Measurements from ENCODE around the gene OCIAD1. TPM values are rescaled to one million over a fixed set of nuclear protein-coding genes. Genes with fewer than 3 reads are reported as not detected.

The OCIAD1 gene
- total and polyA plus RNA-seq, 2 donors (not counting 1 experiment from before 2014, with no cell fraction given): 82.3 to 119 TPM

DNA sequence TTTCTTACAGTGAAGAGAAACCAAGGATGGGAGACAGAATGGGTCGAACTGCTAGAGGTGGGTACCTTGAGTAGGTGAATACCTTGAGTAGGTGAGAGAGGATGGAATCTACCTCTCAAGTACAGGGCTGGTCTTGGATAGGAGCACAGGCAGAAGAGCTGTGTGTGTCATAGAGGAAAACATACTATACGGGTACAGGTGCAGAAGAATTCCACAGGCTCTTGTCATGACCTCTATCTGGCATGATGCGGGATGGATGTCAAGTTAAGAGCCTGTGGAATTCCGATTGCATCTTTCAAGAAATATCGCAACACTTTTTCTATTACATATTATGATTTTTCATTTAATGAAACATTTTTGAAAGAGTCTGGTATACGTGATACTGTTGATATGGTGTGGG lies 18.0 kb upstream of the OCIAD1 start:
- POLR2A ChIA-PET: interaction anchor here (0.6 kb wide), 1 partner anchor 93 kb away, joined by 3 read pairs; no protein-coding TSS in a partner anchor
- no peak overlapping the region for H3K4me3 ChIP-seq (ENCODE audit: control extremely low read depth in 1 of 5, extremely low read depth in 1 of 5, insufficient read depth in 1 of 5, low read depth in 2 of 5, low read length in 4 of 5)
- no peak overlapping the region for H3K27ac ChIP-seq (ENCODE audit: low read length in 2 of 2)
- H3K79me2 ChIP-seq (ENCODE audit: control insufficient read depth, insufficient read depth, low read length): no peaks in the 10 kb centered on the region
- no peak overlapping the region for H2AFZ ChIP-seq (ENCODE audit: insufficient read depth, low read depth, low read length, poor library complexity, severe bottlenecking)
- no peaks in the 10 kb centered on the region for H4K20me1 ChIP-seq (ENCODE audit: control insufficient read depth, insufficient read depth, low read length, poor library complexity, severe bottlenecking)
- intact Hi-C loops (cut with micrococcal nuclease): no loop called here
- H3K9me3 ChIP-seq (ENCODE audit: control extremely low read depth in 1 of 3, control insufficient read depth in 2 of 3, insufficient read depth in 1 of 3, low read length in 2 of 3): no peaks in the 10 kb centered on the region
- CTCF ChIA-PET: interaction anchor here (1.9 kb wide), 1 partner anchor 32 kb away, joined by 4 read pairs; the partner anchor contains the start of gene FRYL
- Mint-ChIP-seq H3K4me3 (no peak overlapping the region), H3K9me3 (ENCODE audit: insufficient read depth) (no peaks in the 10 kb centered on the region), H3K4me1 (peaks cover 29% of the 10 kb centered on the region), H3K27me3 (no peaks in the 10 kb centered on the region), H3K27ac (no peak overlapping the region)
- no peaks in the 10 kb centered on the region for H3K27me3 ChIP-seq (replicated peaks in 1 of 4; ENCODE audit: control extremely low read depth in 1 of 4, control insufficient read depth in 3 of 4, insufficient read depth in 4 of 4, low read length in 3 of 4)
- no peak overlapping the region for H3K4me2 ChIP-seq (replicated peaks; ENCODE audit: low read depth, low read length, poor library complexity, severe bottlenecking)
- WGBS (ENCODE audit: insufficient coverage): 40% methylated on average over 2 of the region's 6 CpGs
- H3K36me3 ChIP-seq (replicated peaks in 1 of 2; ENCODE audit: control extremely low read depth in 1 of 2, control insufficient read depth in 1 of 2, extremely low read depth in 1 of 2, insufficient read depth in 2 of 2, low read length in 1 of 2): no peaks in the 10 kb centered on the region
- no peak overlapping the region for H3K9ac ChIP-seq (ENCODE audit: low read length)
- no peak for TF ChIP-seq EZH2 (IDR thresholded peaks at IDR 0.05; ENCODE audit: borderline replicate concordance, insufficient read depth, low read depth, low read length, poor library complexity, severe bottlenecking)
- TF ChIP-seq, protein P1, sequence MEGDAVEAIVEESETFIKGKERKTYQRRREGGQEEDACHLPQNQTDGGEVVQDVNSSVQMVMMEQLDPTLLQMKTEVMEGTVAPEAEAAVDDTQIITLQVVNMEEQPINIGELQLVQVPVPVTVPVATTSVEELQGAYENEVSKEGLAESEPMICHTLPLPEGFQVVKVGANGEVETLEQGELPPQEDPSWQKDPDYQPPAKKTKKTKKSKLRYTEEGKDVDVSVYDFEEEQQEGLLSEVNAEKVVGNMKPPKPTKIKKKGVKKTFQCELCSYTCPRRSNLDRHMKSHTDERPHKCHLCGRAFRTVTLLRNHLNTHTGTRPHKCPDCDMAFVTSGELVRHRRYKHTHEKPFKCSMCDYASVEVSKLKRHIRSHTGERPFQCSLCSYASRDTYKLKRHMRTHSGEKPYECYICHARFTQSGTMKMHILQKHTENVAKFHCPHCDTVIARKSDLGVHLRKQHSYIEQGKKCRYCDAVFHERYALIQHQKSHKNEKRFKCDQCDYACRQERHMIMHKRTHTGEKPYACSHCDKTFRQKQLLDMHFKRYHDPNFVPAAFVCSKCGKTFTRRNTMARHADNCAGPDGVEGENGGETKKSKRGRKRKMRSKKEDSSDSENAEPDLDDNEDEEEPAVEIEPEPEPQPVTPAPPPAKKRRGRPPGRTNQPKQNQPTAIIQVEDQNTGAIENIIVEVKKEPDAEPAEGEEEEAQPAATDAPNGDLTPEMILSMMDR (IDR thresholded peaks at IDR 0.05): no peak
- peaks cover 13 to 25% of the 10 kb centered on the region in 2 donors for H3K4me1 ChIP-seq (ENCODE audit: control insufficient read depth in 2 of 2, insufficient read depth in 2 of 2, low read length in 2 of 2)
- no peak for ATAC-seq (ENCODE audit: low read depth)
- no peak for DNase-seq

DNA sequence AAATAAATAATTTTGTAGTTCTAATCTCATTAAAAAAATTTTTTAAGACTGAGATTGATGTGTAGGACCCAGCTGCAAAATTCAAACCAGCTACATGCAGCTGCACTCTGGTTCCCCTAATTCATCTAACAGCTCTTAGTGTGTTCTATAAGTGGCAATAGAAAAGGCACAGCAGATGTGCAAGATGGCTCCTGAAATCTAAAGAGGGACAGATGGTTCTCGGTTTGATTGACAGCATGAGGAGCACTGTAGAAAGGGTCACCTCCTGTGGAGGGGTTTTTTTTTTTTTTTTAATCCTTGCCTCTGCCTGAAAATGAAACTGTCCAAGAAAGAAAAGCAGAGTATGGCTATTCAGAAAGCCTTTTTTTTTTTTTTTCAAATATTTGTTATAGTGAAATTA lies 16.9 kb upstream of the OCIAD1 start:
- ChIA-PET CTCF (interaction anchor here (1.9 kb wide), 1 partner anchor 34 kb away, joined by 4 read pairs; the partner anchor contains the start of gene FRYL), POLR2A (interaction anchor here (0.7 kb wide), 1 partner anchor 39 kb away, joined by 11 read pairs; no protein-coding TSS in a partner anchor)
- Histone ChIP-seq H3K9me3 (ENCODE audit: control extremely low read depth in 1 of 3, control insufficient read depth in 2 of 3, insufficient read depth in 1 of 3, low read length in 2 of 3) (no peaks in the 10 kb centered on the region), H3K36me3 (replicated peaks in 1 of 2; ENCODE audit: control extremely low read depth in 1 of 2, control insufficient read depth in 1 of 2, extremely low read depth in 1 of 2, insufficient read depth in 2 of 2, low read length in 1 of 2) (no peaks in the 10 kb centered on the region), H3K9ac (ENCODE audit: low read length) (no peak overlapping the region), H2AFZ (ENCODE audit: insufficient read depth, low read depth, low read length, poor library complexity, severe bottlenecking) (peak overlapping the region; percentile 35), H4K20me1 (ENCODE audit: control insufficient read depth, insufficient read depth, low read length, poor library complexity, severe bottlenecking) (no peaks in the 10 kb centered on the region), H3K4me3 (ENCODE audit: control extremely low read depth in 1 of 5, extremely low read depth in 1 of 5, insufficient read depth in 1 of 5, low read depth in 2 of 5, low read length in 4 of 5) (no peak overlapping the region), H3K4me1 (ENCODE audit: control insufficient read depth in 2 of 2, insufficient read depth in 2 of 2, low read length in 2 of 2) (peaks cover 13 to 25% of the 10 kb centered on the region in 2 donors), H3K27me3 (replicated peaks in 1 of 4; ENCODE audit: control extremely low read depth in 1 of 4, control insufficient read depth in 3 of 4, insufficient read depth in 4 of 4, low read length in 3 of 4) (no peaks in the 10 kb centered on the region), H3K27ac (ENCODE audit: low read length in 2 of 2) (no peak overlapping the region), H3K79me2 (ENCODE audit: control insufficient read depth, insufficient read depth, low read length) (no peaks in the 10 kb centered on the region), H3K4me2 (replicated peaks; ENCODE audit: low read depth, low read length, poor library complexity, severe bottlenecking) (no peak overlapping the region)
- ATAC-seq (ENCODE audit: low read depth) (no peak), DNase-seq (no peak)
- Mint-ChIP-seq H3K4me3 (no peak overlapping the region), H3K27me3 (no peaks in the 10 kb centered on the region), H3K9me3 (ENCODE audit: insufficient read depth) (no peaks in the 10 kb centered on the region), H3K27ac (no peak overlapping the region), H3K4me1 (peaks cover 29% of the 10 kb centered on the region)
- intact Hi-C loops (cut with micrococcal nuclease): no loop called here
- 13% methylated on average over 1 of the region's 1 CpG for WGBS (ENCODE audit: insufficient coverage)
- no peak for TF ChIP-seq EZH2 (IDR thresholded peaks at IDR 0.05; ENCODE audit: borderline replicate concordance, insufficient read depth, low read depth, low read length, poor library complexity, severe bottlenecking)
- TF ChIP-seq, protein P1 (IDR thresholded peaks at IDR 0.05): no peak

All from B cell (primary cell).